NOMO-1 treated with dmso at 0.1 percent for 144 hours (cell line): ENCODE measurements around the gene TEC.
"Not testable (repeated sequence)": the region's sequence is repeated elsewhere in the genome, so short reads cannot be mapped to it uniquely, and the experiment has no call there.

Experiments used
- DNase-seq: peaks from one replicate; lab custom pipeline; 2025; ENCODE audit not compliant: unreplicated experiment; lab: John Stamatoyannopoulos, UW

The TEC gene

DNA sequence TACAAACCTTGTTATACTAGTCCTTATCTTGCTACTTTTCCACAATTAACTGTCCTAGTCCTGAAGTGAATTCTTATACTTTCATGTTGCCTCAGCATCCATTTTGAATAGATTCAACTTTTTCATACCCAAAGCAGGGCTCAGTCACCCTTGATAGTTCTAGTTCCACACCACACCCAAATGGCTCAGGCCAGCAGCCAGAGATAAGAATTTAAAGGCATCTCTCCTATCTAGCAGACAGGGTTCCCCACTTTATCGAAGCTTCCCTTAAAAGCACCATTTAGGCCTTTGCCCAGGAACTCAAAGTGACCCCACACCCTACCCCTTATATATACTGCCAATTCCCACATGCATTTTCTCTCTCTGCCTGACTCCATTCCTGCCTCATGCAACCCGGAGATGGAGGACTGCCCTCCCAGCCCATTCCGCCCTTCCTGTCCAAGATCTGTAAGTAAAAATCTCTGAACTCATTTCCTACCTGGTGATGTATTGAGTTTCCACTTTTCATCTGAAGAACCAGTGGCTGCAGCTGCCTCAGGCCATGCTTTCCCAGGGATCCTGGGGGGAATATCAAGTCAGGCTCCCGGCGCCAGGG is 71.9 kb downstream of the TEC start:
- no peak for DNase-seq

- DNase-seq = peak; percentile 31
Observed at GRCh38 chr4:48196758-48197504, 72.7 kb downstream of the TEC start.

DNA sequence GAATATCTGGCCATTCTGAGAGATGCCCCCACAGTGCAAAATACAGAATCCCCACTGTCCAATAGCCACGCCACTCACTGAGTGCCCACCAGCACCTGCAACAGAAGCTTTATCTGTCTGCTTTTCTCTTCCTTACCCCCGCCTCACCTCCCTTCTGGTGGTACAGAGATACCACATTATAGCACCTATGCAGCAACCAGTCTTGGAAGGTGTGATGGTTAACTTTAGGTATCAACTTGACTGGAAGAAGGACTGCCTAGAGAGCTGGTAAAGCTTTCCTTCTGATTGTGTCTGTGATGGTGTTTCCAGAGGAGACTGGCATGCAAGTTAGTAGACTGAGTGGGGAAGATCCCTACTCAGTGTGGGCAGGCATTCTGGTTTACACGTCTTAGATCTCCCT is 73.8 kb downstream of the TEC start:
- DNase-seq = no peak

GRCh38 chr4:48195374-48195773 is 74.3 kb downstream of the TEC start:
- DNase-seq = peak; percentile 53

DNA sequence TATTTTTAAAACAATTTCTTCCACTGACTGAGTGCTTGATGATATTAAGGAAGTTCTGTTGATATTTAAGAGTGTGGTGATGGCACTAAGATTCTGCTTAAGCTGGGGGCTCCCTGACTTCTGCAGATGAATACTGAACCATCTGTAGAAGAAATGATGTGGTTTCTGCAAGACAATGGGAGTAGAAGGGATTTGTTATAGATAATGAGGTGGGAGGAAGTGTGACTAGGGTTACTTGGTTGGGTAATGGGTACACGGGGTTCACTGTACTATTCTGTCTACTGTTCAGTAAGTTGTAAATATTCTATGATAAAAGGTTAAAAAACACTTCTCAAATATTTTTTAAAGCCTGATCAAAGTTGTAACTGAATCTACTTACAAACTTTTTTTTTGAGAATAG is 74.7 kb downstream of the TEC start:
- DNase-seq = peak; percentile 25

GRCh38 chr4:48193921-48194468 is 75.6 kb downstream of the TEC start:
- no peak for DNase-seq

DNA sequence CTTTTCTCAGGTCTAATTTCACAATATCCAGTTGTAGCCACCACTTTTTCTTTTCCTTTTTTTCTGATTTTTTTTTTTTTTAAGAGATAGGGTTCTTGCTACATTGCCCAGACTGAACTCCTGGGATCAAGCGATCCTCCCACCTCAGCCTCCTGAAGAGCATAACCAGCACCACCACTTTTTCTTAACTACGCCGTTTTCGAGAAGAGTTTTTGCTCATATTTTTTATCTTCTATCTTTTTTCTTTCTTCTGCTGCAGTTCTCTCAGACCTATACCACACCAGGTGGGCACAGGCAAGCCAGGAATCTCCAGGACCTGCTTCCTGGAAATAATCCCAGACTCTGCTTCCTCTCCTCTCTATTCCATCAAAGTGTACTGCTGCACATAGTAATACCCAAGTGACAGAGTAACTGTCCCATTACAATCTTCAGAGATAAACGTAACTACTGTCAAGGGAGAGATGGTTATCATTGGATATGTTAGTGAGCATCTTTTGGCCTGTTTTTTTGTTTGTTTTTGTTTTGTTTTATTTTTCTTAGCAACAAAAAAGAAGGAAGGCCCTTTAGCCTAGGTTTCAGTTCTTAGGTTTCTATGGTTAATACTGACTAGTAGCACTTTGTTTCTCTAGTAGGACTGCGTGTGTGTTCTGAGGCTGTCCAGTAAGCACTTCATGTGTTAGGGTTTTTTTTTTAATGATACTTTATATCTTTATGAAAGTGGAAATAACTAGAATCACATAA is 76.4 kb downstream of the TEC start:
- DNase-seq = no peak

GRCh38 chr4:48191758-48192157 is 77.9 kb downstream of the TEC start:
- no peak for DNase-seq

- no peak for DNase-seq
Observed at GRCh38 chr4:48190839-48191238, 78.8 kb downstream of the TEC start.

- no peak for DNase-seq
Observed at GRCh38 chr4:48189731-48190130, 79.9 kb downstream of the TEC start.

DNA sequence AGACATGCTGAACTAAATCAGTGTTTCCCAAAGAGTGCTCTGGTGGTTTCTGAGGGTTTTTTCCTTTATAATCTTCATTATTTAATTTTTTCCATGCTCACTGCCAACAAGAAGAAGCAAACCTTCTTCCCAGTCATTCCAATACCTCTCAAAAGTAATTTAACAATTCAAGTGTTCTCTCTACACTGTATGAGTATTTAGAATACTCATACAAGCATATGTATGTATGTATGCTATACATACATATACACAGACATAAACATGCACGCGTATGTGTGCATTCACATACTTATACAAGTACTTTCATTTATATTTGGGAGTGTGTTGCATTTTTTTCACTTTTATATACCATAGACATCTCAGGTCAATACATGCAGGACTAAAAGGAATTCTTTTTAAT is 81.2 kb downstream of the TEC start:
- DNase-seq = no peak

- no peak for DNase-seq
Observed at GRCh38 chr4:48187813-48188212, 81.8 kb downstream of the TEC start.

- DNase-seq = not testable (repeated sequence)
Observed at GRCh38 chr4:48187066-48187465, 82.6 kb downstream of the TEC start.

DNA sequence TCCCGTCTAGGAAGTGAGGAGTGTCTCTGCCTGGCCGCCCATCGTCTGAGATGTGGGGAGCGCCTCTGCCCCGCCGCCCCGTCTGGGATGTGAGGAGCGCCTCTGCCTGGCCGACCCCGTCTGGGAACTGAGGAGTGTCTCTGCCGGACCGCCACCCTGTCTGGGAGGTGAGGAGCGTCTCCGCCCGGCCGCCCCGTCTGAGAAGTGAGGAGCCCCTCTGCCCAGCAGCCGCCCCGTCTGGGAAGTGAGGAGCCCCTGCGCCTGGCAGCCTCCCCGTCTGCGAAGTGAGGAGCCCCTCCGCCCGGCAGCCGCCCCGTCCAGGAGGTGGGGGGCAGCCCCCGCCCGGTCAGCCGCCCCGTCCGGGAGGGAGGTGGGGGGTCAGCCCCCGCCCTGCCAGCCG is 83.2 kb downstream of the TEC start:
- DNase-seq = not testable (repeated sequence)

DNA sequence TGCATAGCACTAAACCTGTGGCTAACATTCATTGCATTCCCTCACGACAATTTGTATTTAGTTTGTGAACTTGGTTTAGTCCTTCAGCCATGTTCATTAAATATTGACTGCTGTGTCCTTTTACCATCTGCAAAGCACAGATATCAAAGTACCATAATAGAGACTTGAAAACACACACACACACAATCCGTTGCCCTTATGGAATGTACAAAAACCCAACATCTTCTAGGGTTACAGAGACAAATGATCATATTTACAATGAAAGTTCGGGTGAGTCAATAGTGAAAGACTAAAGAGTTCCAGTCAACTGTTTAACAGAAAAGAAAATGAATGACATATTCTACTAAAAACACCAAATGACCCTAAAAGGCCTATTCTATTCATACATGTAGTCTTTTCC is 84.8 kb downstream of the TEC start:
- DNase-seq = no peak

GRCh38 chr4:48180234-48180633 is 89.4 kb downstream of the TEC start:
- DNase-seq = peak; percentile 51

- no peak for DNase-seq
Observed at GRCh38 chr4:48178931-48179330, 90.7 kb downstream of the TEC start.

DNA sequence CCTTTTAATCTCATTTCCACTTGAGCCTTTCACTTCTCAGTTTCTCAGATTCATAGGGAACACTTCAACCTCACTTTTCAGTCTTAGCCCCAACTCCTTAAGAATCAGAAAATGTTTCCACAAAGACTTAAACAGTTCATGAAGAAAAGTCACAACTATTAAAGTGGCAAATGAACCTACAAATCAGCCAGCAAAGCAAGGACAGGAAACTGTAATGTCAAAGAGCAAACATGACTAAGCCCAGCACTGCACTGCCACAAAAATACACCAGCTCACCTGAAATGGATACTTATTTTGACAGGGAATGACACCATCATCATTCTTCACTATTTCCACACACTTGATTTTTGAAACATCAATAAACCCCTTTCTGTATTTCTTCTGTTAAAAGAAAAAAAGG is 93.8 kb downstream of the TEC start:
- no peak for DNase-seq

GRCh38 chr4:48175328-48175727 is 94.3 kb downstream of the TEC start:
- DNase-seq = no peak

- DNase-seq = no peak
Observed at GRCh38 chr4:48173056-48173991, 96.3 kb downstream of the TEC start.

DNA sequence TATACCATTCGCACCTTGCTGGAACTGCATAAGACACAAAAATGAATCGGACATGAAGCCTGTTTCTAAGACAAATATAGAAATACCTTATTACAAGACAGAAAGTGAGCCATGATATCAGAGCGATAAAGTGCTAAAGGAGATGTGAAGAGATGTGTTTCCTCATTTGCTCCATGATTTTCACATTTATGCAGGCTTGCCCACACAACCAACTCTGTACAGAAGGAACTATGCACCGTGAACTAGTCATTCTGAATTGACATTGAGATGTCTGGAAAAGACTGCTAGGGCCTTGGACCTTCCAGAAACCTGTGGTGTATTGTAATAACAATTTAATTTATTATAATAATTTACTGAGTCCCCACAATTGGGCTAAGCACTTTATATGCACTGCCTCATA is 97.0 kb downstream of the TEC start:
- DNase-seq = no peak
